HT1080 (cell line): ENCODE results near the gene SVBP. TPM values are rescaled to one million over a fixed set of nuclear protein-coding genes. Genes with fewer than 3 reads are reported as not detected.

Experiments
- DNase-seq: peaks from one replicate; pipeline ENCODE4 v3.0.0-alpha.2; 2015; ENCODE audit warnings: low read depth
- total RNA-seq: library from RNA; depleted of rRNA; stranded (reverse); fragments of >200 nt; shearing (Covaris generic); gene quantifications from 2 replicates; pipeline ENCODE4 v1.2.3, GENCODE V29; 2014; rRNA removed

SVBP gene
- total RNA-seq, 1 experiment from 2014 or later, result 16.6 TPM

- peak; percentile 81 for DNase-seq
Observed at GRCh38 chr1:42765832-42766740, 51.1 kb downstream of the SVBP start.

GRCh38 chr1:42765269-42765668, 51.9 kb downstream of the SVBP start:
- DNase-seq, result no peak

DNA sequence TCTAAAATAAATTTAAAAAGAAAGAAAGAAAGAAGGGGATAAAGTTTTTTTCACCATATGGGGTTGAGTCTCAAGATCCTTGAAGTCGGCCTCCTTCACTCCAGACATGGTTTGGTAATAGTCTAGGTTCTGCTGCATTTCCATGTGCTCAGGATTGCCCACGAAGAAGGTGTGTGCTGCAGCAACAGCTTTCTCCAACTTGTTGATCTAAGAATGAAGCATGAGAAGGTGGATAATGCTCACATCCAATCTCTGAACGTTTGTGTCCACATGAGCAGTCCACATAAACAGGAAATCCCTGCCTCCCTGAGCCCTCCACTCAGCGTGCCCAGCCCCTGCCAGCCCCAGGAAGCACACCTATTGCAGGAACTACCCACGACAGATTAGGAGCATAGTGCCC, 54.9 kb downstream of the SVBP start:
- DNase-seq, result no peak

GRCh38 chr1:42761567-42761966, 55.6 kb downstream of the SVBP start:
- no peak for DNase-seq

- no peak for DNase-seq
Observed at GRCh38 chr1:42759114-42759513, 58.1 kb downstream of the SVBP start.

DNA sequence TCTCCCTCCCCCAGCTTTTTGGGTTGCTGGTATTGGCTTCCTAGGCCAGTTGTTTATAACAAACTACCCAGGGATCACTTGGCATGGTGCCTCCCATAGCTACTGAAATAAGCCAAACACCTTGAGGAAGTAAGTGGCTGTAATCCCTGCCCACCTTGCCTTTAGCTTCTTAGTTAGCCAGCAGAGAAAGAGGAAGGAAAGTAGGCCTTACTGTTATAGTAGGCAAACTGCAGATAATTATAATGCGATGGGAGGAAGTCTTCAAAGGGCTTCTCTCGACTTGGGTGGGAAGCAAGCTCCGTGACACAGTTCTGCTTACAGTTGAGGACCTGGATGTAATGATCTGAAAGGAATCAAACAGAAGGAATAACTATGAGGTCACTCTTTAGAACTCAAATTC, 58.6 kb downstream of the SVBP start:
- no peak for DNase-seq

GRCh38 chr1:42757892-42758275, 59.3 kb downstream of the SVBP start:
- DNase-seq, result no peak

Other genes with a start within 250 kb of the SVBP start
- gene PPIH, start 159.0 kb downstream of the SVBP start, total RNA-seq, result 107 and 124 TPM in 2 replicates
- gene YBX1, start 135.0 kb downstream of the SVBP start, total RNA-seq, result 1,248 and 1,380 TPM in 2 replicates
- gene CLDN19, start 77.2 kb downstream of the SVBP start, total RNA-seq, result not detected in 2 replicates
- gene P3H1, start 50.4 kb downstream of the SVBP start, total RNA-seq, result 61.5 and 62.3 TPM in 2 replicates
- gene C1orf50, start 50.1 kb downstream of the SVBP start, total RNA-seq, result 1.3 and 1.8 TPM in 2 replicates
- 0.03 TPM in 1 of 2 replicates, not detected in the other for gene TMEM269, start 32.4 kb downstream of the SVBP start, total RNA-seq
- 3.3 and 5.9 TPM in 2 replicates for gene ERMAP, start 275 bp downstream of the SVBP start, total RNA-seq
- 10.6 and 12.0 TPM in 2 replicates for gene ZNF691, start 29.2 kb upstream of the SVBP start, total RNA-seq
- 166 and 204 TPM in 2 replicates for gene SLC2A1, start 141.5 kb upstream of the SVBP start, total RNA-seq